Thoracic aorta (tissue), 2 donors: ENCODE measurements around the gene VEZT. TPM values are rescaled to one million over a fixed set of nuclear protein-coding genes. Genes with fewer than 3 reads are reported as not detected.

Experiments
- ATAC-seq: fragments of 150-250 bp; one replicate; pipeline ENCODE4 v1.8.0; 2017; ENCODE audit warnings: low read depth; ENCODE audit not compliant: insufficient number of reproducible peaks, low FRiP score
- DNase-seq: peaks from one replicate; pipeline ENCODE4 v3.0.0-alpha.2; 2020; ENCODE audit warnings: low spot score
- H3K27ac ChIP-seq, 2 donors: fragments of 200-600 bp; sonication (generic); 1 replicate in 1 of 2; 2 replicates in 1 of 2; pipeline ENCODE4 v1.5.1; 2016; ENCODE audit warnings: mild to moderate bottlenecking in 2 of 2, moderate library complexity in 2 of 2
- H3K27me3 ChIP-seq: fragments of 200-600 bp; sonication (generic); replicated peaks from 2 replicates; pipeline ENCODE4 v1.6.0; 2016; ENCODE audit warnings: mild to moderate bottlenecking; ENCODE audit not compliant: insufficient read depth
- H3K36me3 ChIP-seq: fragments of 200-600 bp; sonication (generic); one replicate; pipeline ENCODE4 v1.5.1; 2016
- H3K4me1 ChIP-seq, 2 donors: fragments of 200-600 bp; sonication (generic); 1 replicate in 1 of 2; 2 replicates in 1 of 2; pipeline versions ENCODE4 v1.5.1 to v1.6.0; 2016; ENCODE audit warnings: low read depth in 2 of 2, mild to moderate bottlenecking in 1 of 2; ENCODE audit not compliant: control insufficient read depth in 1 of 2
- H3K4me3 ChIP-seq: fragments of 200-600 bp; sonication (generic); 2 replicates; pipeline ENCODE4 v1.5.1; 2016; ENCODE audit warnings: mild to moderate bottlenecking
- H3K9me3 ChIP-seq: fragments of 200-600 bp; sonication (generic); 2 replicates; pipeline ENCODE4 v1.5.1; 2016
- CTCF ChIP-seq: fragments of 200-600 bp; sonication (generic); IDR thresholded peaks from one replicate; pipeline ENCODE4 v1.5.1; 2019; ENCODE audit warnings: antibody characterized with exemption
- total RNA-seq, 2 donors: library from RNA; depleted of rRNA; stranded (reverse); fragments of >200 nt; gene quantifications; one replicate each; pipeline versions ENCODE4 v1.1.0 to v1.2.3, GENCODE V29; 2016

VEZT gene
- total RNA-seq, 2 donors from 2014 or later: 58.3 to 149 TPM

DNA sequence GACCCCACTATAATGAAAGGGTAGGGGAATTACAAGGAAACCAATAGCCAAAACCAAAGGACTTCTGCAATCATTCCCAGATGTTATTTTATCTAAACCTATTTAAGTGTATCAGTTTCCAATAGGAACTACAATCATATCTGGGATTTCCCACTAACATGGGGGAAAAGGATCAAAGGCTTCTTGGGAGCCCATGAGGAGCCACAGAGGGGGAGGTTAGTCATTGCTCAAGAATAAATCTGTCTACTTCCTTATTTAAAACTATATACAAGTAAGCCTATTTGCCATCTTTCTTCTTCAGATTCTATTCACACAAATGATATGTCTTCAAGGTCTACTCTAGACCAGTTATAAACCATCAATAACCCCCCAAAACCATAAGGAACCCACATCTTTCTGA, 33.5 kb upstream of the VEZT start:
- no peak overlapping the region for H3K4me3 ChIP-seq
- H3K27ac ChIP-seq: no peak overlapping the region
- H3K9me3 ChIP-seq: no peaks in the 10 kb centered on the region
- DNase-seq (no peak), ATAC-seq (no peak)
- no peaks in the 10 kb centered on the region for H3K27me3 ChIP-seq
- no peaks in the 10 kb centered on the region for H3K4me1 ChIP-seq
- TF ChIP-seq CTCF: no peak
- H3K36me3 ChIP-seq: no peaks in the 10 kb centered on the region

- Histone ChIP-seq H3K9me3 (no peaks in the 10 kb centered on the region), H3K4me3 (no peak overlapping the region), H3K36me3 (no peaks in the 10 kb centered on the region), H3K27ac (no peak overlapping the region), H3K4me1 (no peaks in the 10 kb centered on the region), H3K27me3 (no peaks in the 10 kb centered on the region)
- ATAC-seq (no peak), DNase-seq (no peak)
- no peak for TF ChIP-seq CTCF
Measured at GRCh38 chr12:95185072-95185471, 32.5 kb upstream of the VEZT start.

DNA sequence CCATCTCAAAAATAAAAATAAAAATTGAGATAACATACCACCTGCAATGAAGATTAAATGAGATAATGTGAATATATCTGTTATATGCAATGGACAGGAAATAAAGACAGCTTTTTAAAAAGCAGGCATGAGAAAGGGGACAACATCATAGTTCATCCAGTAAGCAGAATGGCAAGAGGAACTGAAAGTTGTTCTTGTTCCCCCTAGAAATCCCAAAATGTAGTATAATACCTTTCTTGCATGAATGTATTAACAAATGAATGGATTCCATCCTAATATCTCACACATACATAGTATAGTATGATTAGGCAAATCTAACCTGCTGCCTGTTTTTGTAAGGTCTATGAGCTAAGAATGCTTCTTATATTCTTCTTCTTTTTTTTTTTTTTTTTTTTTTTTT, 31.8 kb upstream of the VEZT start:
- DNase-seq (no peak), ATAC-seq (no peak)
- Histone ChIP-seq H3K27ac (no peak overlapping the region), H3K9me3 (no peaks in the 10 kb centered on the region), H3K36me3 (no peaks in the 10 kb centered on the region), H3K4me3 (no peak overlapping the region), H3K4me1 (no peaks in the 10 kb centered on the region), H3K27me3 (no peaks in the 10 kb centered on the region)
- TF ChIP-seq CTCF: no peak

DNA sequence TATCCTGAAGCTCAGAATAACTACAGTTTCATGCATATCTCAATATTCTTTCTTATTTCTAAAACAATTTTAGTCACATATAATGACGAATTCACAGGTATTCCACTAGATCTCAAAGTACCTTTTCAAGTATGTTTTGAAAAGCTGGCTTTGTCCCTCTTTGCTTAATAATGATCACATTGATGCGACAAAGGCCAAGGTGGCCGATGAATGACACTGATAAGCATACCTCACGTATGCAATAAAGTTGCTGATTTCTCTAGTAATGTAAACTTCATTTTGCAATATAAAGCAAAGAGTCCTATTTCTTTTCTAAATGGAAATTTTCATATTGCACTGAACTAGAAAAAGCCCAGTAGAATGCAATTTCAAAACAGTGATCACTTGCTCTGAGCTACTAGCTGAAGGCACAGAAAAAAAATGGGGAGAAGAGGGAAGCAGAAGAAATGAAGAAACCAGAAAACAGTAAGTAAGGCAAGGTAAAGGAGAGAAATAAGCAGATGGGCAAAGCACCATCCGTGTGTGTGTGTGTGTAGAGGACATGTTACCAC, 29.7 kb upstream of the VEZT start:
- H3K27me3 ChIP-seq: no peaks in the 10 kb centered on the region
- no peak overlapping the region for H3K4me3 ChIP-seq
- DNase-seq: no peak
- TF ChIP-seq CTCF: no peak
- no peak for ATAC-seq
- H3K27ac ChIP-seq: no peak overlapping the region
- no peaks in the 10 kb centered on the region for H3K4me1 ChIP-seq
- H3K36me3 ChIP-seq: no peaks in the 10 kb centered on the region
- no peaks in the 10 kb centered on the region for H3K9me3 ChIP-seq

GRCh38 chr12:95191060-95191696, 26.4 kb upstream of the VEZT start:
- Histone ChIP-seq H3K27me3 (no peaks in the 10 kb centered on the region), H3K36me3 (no peaks in the 10 kb centered on the region), H3K27ac (no peak overlapping the region), H3K9me3 (no peaks in the 10 kb centered on the region), H3K4me1 (no peaks in the 10 kb centered on the region), H3K4me3 (no peak overlapping the region)
- TF ChIP-seq CTCF: no peak
- ATAC-seq (no peak), DNase-seq (no peak)
